GM12865 (cell line): ENCODE measurements around the gene MICAL3.

Experiments
- DNase-seq: peaks from one replicate; pipeline ENCODE4 v3.0.0; 2010; ENCODE audit warnings: low read depth
- H3K4me3 ChIP-seq: 2 replicates; pipeline ENCODE4 v1.5.1; 2011; ENCODE audit warnings: mild to moderate bottlenecking, low read depth, low read length, control low read depth
- CTCF ChIP-seq: IDR thresholded peaks from 2 replicates; pipeline ENCODE4 v1.5.1; 2011; ENCODE audit warnings: low read length, control low read depth, low read depth, inconsistent platforms; ENCODE audit not compliant: insufficient read depth; ENCODE audit errors: missing control alignments

MICAL3 gene

GRCh38 chr22:17944256-17944655, 80.1 kb downstream of the MICAL3 start:
- DNase-seq: no peak
- no peak overlapping the region for H3K4me3 ChIP-seq
- no peak for TF ChIP-seq CTCF

GRCh38 chr22:17943533-17944249, 80.7 kb downstream of the MICAL3 start:
- H3K4me3 ChIP-seq: no peak overlapping the region
- no peak for DNase-seq
- TF ChIP-seq CTCF: no peak

- DNase-seq: no peak
- no peak overlapping the region for H3K4me3 ChIP-seq
- TF ChIP-seq CTCF: no peak
These were observed 81.6 kb downstream of the MICAL3 start for GRCh38 chr22:17942721-17943120.

DNA sequence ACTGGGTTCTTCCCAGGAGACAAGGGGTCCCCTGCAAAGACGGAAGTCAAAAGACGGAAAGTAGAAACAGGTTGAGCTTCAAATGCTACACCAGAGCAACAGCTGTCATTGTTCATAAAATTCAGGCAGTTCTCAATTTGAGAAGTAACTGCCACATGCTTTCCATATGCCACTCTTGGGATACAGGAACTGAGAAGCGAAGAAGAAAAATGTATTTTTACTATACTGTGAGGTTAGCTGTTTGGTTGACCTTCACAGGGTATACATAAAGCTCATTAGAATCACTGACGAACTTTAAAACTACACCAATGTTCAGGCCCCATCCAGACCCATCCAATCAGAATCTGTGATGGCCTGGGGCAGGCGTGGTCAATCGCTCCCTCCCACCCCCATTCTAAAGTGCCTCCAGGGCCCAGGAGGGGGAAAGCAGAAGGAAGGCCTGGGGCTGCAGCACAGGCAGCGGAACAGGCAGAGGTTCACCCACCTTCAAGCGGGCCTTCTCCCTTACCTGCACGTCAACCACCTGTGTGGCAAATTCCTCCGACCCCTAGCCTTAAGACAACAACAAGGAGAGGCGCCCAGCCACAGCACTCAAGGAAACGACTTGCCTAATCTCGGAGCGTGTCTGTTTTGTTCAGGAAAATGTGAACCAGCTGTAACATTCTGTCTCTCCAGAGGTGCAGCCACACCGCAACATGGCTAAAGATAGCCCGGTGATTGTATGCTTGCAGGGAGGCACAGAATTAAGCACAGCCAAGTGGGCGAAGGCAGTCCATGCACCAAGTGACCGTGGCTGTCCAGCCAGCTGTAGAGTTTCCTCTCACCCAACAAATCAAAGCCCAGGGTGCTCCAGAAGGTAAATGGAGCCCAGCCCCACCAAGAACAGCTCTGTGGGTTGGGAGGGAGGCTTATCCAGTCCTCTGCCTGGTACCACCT, 82.6 kb downstream of the MICAL3 start:
- no peak for TF ChIP-seq CTCF
- H3K4me3 ChIP-seq: no peak overlapping the region
- DNase-seq: no peak

GRCh38 chr22:17939579-17939978, 84.8 kb downstream of the MICAL3 start:
- DNase-seq: no peak
- TF ChIP-seq CTCF: no peak
- H3K4me3 ChIP-seq: no peak overlapping the region

GRCh38 chr22:17939011-17939410, 85.3 kb downstream of the MICAL3 start:
- DNase-seq: no peak
- no peak overlapping the region for H3K4me3 ChIP-seq
- no peak for TF ChIP-seq CTCF
